ENCODE results near the gene PDLIM3.

PDLIM3 gene

GRCh38 chr4:185534866-185535611 lies at the start of gene PDLIM3 (continued):
- no peak for TF ChIP-seq ZNF18 (tag by site-specific recombination; IDR thresholded peaks at IDR 0.05)
- peak; percentile 35; the same call in 1 of the 2 replicates for TF ChIP-seq ZNF629 (tag by site-specific recombination; IDR thresholded peaks at IDR 0.05)
- TF ChIP-seq ZSCAN23 (tag by site-specific recombination; IDR thresholded peaks at IDR 0.05): no peak
- TF ChIP-seq ZNF830 (tag by site-specific recombination; IDR thresholded peaks at IDR 0.05; ENCODE audit: low read depth): no peak
- no peak for TF ChIP-seq KLF17 (tag by site-specific recombination; IDR thresholded peaks at IDR 0.05)
- TF ChIP-seq ZNF623 (tag by site-specific recombination; IDR thresholded peaks at IDR 0.05): no peak
- TF ChIP-seq ZNF155 (tag by site-specific recombination; IDR thresholded peaks at IDR 0.05): no peak
- no peak for TF ChIP-seq ZFP69B (tag by site-specific recombination; IDR thresholded peaks at IDR 0.05)
- TF ChIP-seq ZNF324 (tag by site-specific recombination; IDR thresholded peaks at IDR 0.05): no peak
- no peak for TF ChIP-seq ZNF121 (tag by site-specific recombination; IDR thresholded peaks at IDR 0.05)
- no peak for TF ChIP-seq ZNF416 (tag by site-specific recombination; IDR thresholded peaks at IDR 0.05)
- no peak for TF ChIP-seq SALL2 (tag by site-specific recombination; IDR thresholded peaks at IDR 0.05; ENCODE audit: borderline replicate concordance)
- TF ChIP-seq IKZF3 (tag by site-specific recombination; IDR thresholded peaks at IDR 0.05): no peak
- no peak for TF ChIP-seq ZNF544 (tag by site-specific recombination; IDR thresholded peaks at IDR 0.05)
- TF ChIP-seq ZNF837 (tag by site-specific recombination; IDR thresholded peaks at IDR 0.05): no peak
- TF ChIP-seq ZSCAN18 (tag by site-specific recombination; IDR thresholded peaks at IDR 0.05): no peak
- no peak for TF ChIP-seq OSR2 (tag by site-specific recombination; IDR thresholded peaks at IDR 0.05)
- TF ChIP-seq KLF7 (tag by site-specific recombination; IDR thresholded peaks at IDR 0.05; ENCODE audit: borderline replicate concordance): no peak
- TF ChIP-seq ZNF24 (tag by site-specific recombination; IDR thresholded peaks at IDR 0.05): no peak
- peak; percentile 60; the same call in 1 of the 2 replicates for TF ChIP-seq ZXDB (tag by site-specific recombination; IDR thresholded peaks at IDR 0.05)
- TF ChIP-seq ZNF704 (tag by site-specific recombination; IDR thresholded peaks at IDR 0.05): no peak
- no peak for TF ChIP-seq ZNF404 (tag by site-specific recombination; IDR thresholded peaks at IDR 0.05)
- no peak for TF ChIP-seq REPIN1 (tag by site-specific recombination; IDR thresholded peaks at IDR 0.05; ENCODE audit: low read depth)
- no peak for TF ChIP-seq ZNF521 (tag by site-specific recombination; IDR thresholded peaks at IDR 0.05)
- no peak for TF ChIP-seq ZNF501 (tag by site-specific recombination; IDR thresholded peaks at IDR 0.05)
- TF ChIP-seq PRDM2 (tag by site-specific recombination; IDR thresholded peaks at IDR 0.05; ENCODE audit: borderline replicate concordance): no peak
- no peak for TF ChIP-seq SCRT1 (tag by site-specific recombination; IDR thresholded peaks at IDR 0.05; ENCODE audit: borderline replicate concordance)

All from HEK293 (cell line).